GM18868 (cell line): ENCODE data around the gene PVALEF.

ENCODE experiments used
- ATAC-seq: cut with Tn5 transposase; IDR thresholded peaks from one replicate; pipeline ENCODE4 v1.9.1; 2021; ENCODE audit warnings: mild to moderate bottlenecking, moderate library complexity; ENCODE audit not compliant: unreplicated experiment

The PVALEF gene

DNA sequence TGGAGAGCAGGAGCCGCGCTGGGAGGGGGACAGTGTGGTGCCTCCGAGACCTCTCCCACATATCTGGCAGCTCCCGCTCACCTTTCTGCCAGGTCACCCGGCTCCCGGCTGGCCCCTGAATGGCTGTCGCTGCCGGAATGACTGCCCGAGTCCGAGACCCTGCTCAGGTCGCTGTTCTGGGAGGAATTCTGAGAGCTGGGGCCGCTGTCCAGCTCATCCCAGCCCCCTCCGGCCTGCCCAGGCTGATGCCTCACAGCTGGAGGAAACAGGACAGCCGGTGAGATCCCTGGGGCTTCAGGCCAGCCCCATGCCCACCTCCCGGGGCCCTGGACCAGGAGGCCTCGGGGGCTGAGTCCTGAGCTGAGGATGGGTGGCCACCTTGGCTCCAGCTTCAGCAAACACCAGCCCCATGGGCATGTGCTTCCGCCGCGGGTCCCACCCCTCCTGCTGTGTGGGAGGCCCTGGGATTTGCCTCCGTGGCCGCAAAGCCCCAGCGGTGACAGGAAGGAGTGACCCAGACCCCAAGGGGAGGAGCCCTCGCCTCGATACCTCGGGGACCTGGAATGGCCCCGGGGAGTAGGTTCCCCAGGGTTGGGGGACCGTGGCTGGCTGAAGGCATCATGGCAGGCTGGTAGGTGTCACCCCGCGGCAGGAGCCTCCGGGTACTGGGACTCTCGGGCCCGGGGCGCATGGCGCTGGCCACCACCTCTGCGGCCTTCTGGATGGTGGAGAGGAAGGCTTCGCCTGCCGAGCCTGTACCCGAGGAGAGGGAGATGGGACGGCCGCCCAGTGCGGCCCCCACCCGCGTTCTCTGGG, 66.7 kb downstream of the PVALEF start:
- no peak for ATAC-seq
